ENCODE measurements around the gene MVP. TPM values are rescaled to one million over a fixed set of nuclear protein-coding genes. Genes with fewer than 3 reads are reported as not detected.

Gene MVP
- total and polyA plus RNA-seq, 2 donors (not counting 1 experiment from before 2014, with no cell fraction given): 109 to 121 TPM

DNA sequence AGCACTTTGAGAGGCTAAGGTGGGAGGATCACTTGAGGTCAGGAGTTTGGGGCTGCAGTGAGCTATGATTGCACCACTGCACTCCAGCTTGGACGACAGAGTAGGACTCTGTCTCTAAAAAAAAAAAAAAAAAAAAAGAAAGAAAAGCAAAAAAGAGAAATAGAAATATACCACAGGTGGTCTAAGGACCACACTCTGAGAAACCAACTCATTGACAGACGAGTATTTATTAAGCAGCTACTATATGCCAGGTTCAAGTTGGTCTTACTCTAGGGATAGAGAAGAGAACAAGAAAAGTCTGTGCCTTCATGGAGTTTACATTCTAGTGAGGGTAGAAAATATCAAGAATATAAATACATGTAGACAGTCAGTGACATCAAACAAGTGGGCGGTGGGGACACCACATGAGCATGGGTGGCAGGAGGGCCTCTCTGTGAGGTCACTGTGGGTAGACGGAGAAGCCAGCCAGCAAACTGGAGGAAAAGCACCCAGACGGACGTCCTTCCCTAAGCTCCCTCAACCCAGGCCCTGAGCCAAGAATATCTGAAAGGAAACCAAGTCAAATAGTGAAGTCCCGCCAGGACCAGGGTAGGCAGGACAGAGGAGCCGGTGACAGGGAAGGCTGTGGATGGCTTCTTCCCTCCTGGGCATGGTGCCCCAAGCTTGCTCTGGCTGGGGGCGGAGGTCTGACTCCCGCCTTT is 38.0 kb downstream of the MVP start:
- peaks cover 8% of the 10 kb centered on the region for H4K20me1 ChIP-seq (ENCODE audit: control insufficient read depth, insufficient read depth, low read length, poor library complexity, severe bottlenecking)
- intact Hi-C loops (cut with micrococcal nuclease): no loop called here
- H3K9me3 ChIP-seq (ENCODE audit: control extremely low read depth in 1 of 3, control insufficient read depth in 2 of 3, insufficient read depth in 1 of 3, low read length in 2 of 3): no peaks in the 10 kb centered on the region
- peaks cover 4 to 25% of the 10 kb centered on the region in 2 experiments for H3K36me3 ChIP-seq (replicated peaks in 1 of 2; ENCODE audit: control extremely low read depth in 1 of 2, control insufficient read depth in 1 of 2, extremely low read depth in 1 of 2, insufficient read depth in 2 of 2, low read length in 1 of 2)
- H3K4me3 Mint-ChIP-seq: no peak overlapping the region
- DNase-seq (no peak), ATAC-seq (ENCODE audit: low read depth) (no peak)
- ChIA-PET POLR2A (no interaction called here), CTCF (interaction anchor here (0.6 to 3.6 kb wide), 2 partner anchors 11 to 41 kb away, joined by 3 to 15 read pairs; no protein-coding TSS in a partner anchor)
- no peak overlapping the region for H2AFZ ChIP-seq (ENCODE audit: insufficient read depth, low read depth, low read length, poor library complexity, severe bottlenecking)
- no peak overlapping the region for H3K4me2 ChIP-seq (replicated peaks; ENCODE audit: low read depth, low read length, poor library complexity, severe bottlenecking)
- peaks cover 16% of the 10 kb centered on the region for H3K79me2 ChIP-seq (ENCODE audit: control insufficient read depth, insufficient read depth, low read length)
- no peak overlapping the region for H3K27ac ChIP-seq (ENCODE audit: low read length in 2 of 2)
- no peak overlapping the region for H3K27ac Mint-ChIP-seq
- TF ChIP-seq EZH2 (IDR thresholded peaks at IDR 0.05; ENCODE audit: borderline replicate concordance, insufficient read depth, low read depth, low read length, poor library complexity, severe bottlenecking): no peak
- TF ChIP-seq, protein P1, sequence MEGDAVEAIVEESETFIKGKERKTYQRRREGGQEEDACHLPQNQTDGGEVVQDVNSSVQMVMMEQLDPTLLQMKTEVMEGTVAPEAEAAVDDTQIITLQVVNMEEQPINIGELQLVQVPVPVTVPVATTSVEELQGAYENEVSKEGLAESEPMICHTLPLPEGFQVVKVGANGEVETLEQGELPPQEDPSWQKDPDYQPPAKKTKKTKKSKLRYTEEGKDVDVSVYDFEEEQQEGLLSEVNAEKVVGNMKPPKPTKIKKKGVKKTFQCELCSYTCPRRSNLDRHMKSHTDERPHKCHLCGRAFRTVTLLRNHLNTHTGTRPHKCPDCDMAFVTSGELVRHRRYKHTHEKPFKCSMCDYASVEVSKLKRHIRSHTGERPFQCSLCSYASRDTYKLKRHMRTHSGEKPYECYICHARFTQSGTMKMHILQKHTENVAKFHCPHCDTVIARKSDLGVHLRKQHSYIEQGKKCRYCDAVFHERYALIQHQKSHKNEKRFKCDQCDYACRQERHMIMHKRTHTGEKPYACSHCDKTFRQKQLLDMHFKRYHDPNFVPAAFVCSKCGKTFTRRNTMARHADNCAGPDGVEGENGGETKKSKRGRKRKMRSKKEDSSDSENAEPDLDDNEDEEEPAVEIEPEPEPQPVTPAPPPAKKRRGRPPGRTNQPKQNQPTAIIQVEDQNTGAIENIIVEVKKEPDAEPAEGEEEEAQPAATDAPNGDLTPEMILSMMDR (IDR thresholded peaks at IDR 0.05): no peak
- no peak overlapping the region for H3K4me3 ChIP-seq (ENCODE audit: control extremely low read depth in 1 of 5, extremely low read depth in 1 of 5, insufficient read depth in 1 of 5, low read depth in 2 of 5, low read length in 4 of 5)
- H3K9me3 Mint-ChIP-seq (ENCODE audit: insufficient read depth): no peaks in the 10 kb centered on the region
- H3K27me3 ChIP-seq (replicated peaks in 1 of 4; ENCODE audit: control extremely low read depth in 1 of 4, control insufficient read depth in 3 of 4, insufficient read depth in 4 of 4, low read length in 3 of 4): no peaks in the 10 kb centered on the region
- H3K4me1 ChIP-seq (ENCODE audit: control insufficient read depth in 2 of 2, insufficient read depth in 2 of 2, low read length in 2 of 2): peaks cover 14 to 15% of the 10 kb centered on the region in 2 donors
- WGBS (ENCODE audit: insufficient coverage): 96% methylated on average over 8 of the region's 10 CpGs
- H3K9ac ChIP-seq (ENCODE audit: low read length): no peak overlapping the region
- H3K27me3 Mint-ChIP-seq: no peaks in the 10 kb centered on the region
- peaks cover 18% of the 10 kb centered on the region for H3K4me1 Mint-ChIP-seq

- TF ChIP-seq, protein P1 (IDR thresholded peaks at IDR 0.05): no peak
- TF ChIP-seq EZH2 (IDR thresholded peaks at IDR 0.05; ENCODE audit: borderline replicate concordance, insufficient read depth, low read depth, low read length, poor library complexity, severe bottlenecking): no peak
- H4K20me1 ChIP-seq (ENCODE audit: control insufficient read depth, insufficient read depth, low read length, poor library complexity, severe bottlenecking): peaks cover 8% of the 10 kb centered on the region
- H2AFZ ChIP-seq (ENCODE audit: insufficient read depth, low read depth, low read length, poor library complexity, severe bottlenecking): no peak overlapping the region
- no peak overlapping the region for H3K27ac ChIP-seq (ENCODE audit: low read length in 2 of 2)
- peaks cover 0 to 4% (median 0%) of the 10 kb centered on the region in 3 donors for H3K9me3 ChIP-seq (ENCODE audit: control extremely low read depth in 1 of 3, control insufficient read depth in 2 of 3, insufficient read depth in 1 of 3, low read length in 2 of 3)
- peaks cover 16% of the 10 kb centered on the region for H3K79me2 ChIP-seq (ENCODE audit: control insufficient read depth, insufficient read depth, low read length)
- ATAC-seq (ENCODE audit: low read depth) (no peak), DNase-seq (no peak)
- H3K36me3 ChIP-seq (replicated peaks in 1 of 2; ENCODE audit: control extremely low read depth in 1 of 2, control insufficient read depth in 1 of 2, extremely low read depth in 1 of 2, insufficient read depth in 2 of 2, low read length in 1 of 2): peaks cover 4 to 25% of the 10 kb centered on the region in 2 experiments
- no peak overlapping the region for H3K4me3 ChIP-seq (ENCODE audit: control extremely low read depth in 1 of 5, extremely low read depth in 1 of 5, insufficient read depth in 1 of 5, low read depth in 2 of 5, low read length in 4 of 5)
- H3K9me3 Mint-ChIP-seq (ENCODE audit: insufficient read depth): no peaks in the 10 kb centered on the region
- H3K27ac Mint-ChIP-seq: no peak overlapping the region
- no peaks in the 10 kb centered on the region for H3K27me3 Mint-ChIP-seq
- H3K9ac ChIP-seq (ENCODE audit: low read length): no peak overlapping the region
- intact Hi-C loops (cut with micrococcal nuclease): no loop called here
- ChIA-PET POLR2A (interaction anchor here (0.6 kb wide), 1 partner anchor 26 kb away, joined by 5 read pairs; no protein-coding TSS in a partner anchor), CTCF (interaction anchor here (3.6 kb wide), 1 partner anchor 11 kb away, joined by 15 read pairs; no protein-coding TSS in a partner anchor)
- no peak overlapping the region for H3K4me2 ChIP-seq (replicated peaks; ENCODE audit: low read depth, low read length, poor library complexity, severe bottlenecking)
- WGBS (ENCODE audit: insufficient coverage): 98% methylated on average over 18 of the region's 19 CpGs
- H3K4me1 Mint-ChIP-seq: peaks cover 21% of the 10 kb centered on the region
- H3K27me3 ChIP-seq (replicated peaks in 1 of 4; ENCODE audit: control extremely low read depth in 1 of 4, control insufficient read depth in 3 of 4, insufficient read depth in 4 of 4, low read length in 3 of 4): no peaks in the 10 kb centered on the region
- no peak overlapping the region for H3K4me3 Mint-ChIP-seq
- H3K4me1 ChIP-seq (ENCODE audit: control insufficient read depth in 2 of 2, insufficient read depth in 2 of 2, low read length in 2 of 2): peaks cover 14 to 19% of the 10 kb centered on the region in 2 donors
Measured at GRCh38 chr16:29858974-29859373, 38.7 kb downstream of the MVP start.

Data from B cell (primary cell).